GM12874 (cell line): Measurements from ENCODE around the gene GATAD2A.

Experiments used
- CTCF ChIP-seq: IDR thresholded peaks from 2 replicates; pipeline ENCODE4 v1.5.1; 2011; ENCODE audit warnings: low read depth, mild to moderate bottlenecking, control low read depth, low read length, moderate library complexity; ENCODE audit not compliant: insufficient read depth

Gene GATAD2A

GRCh38 chr19:19530889-19531288, 125.4 kb downstream of the GATAD2A start:
- TF ChIP-seq CTCF = no peak

- TF ChIP-seq CTCF = peak; percentile 99
Observed at GRCh38 chr19:19531951-19532805, 126.7 kb downstream of the GATAD2A start.

- no peak for TF ChIP-seq CTCF
Observed at GRCh38 chr19:19532806-19533701, 127.6 kb downstream of the GATAD2A start.

GRCh38 chr19:19533841-19534240, 128.4 kb downstream of the GATAD2A start:
- no peak for TF ChIP-seq CTCF

GRCh38 chr19:19534556-19535265, 129.2 kb downstream of the GATAD2A start:
- no peak for TF ChIP-seq CTCF

GRCh38 chr19:19535311-19536191, 130.1 kb downstream of the GATAD2A start:
- no peak for TF ChIP-seq CTCF
